HG03039 (cell line): ENCODE data around the gene CLECL1.
"Not testable (repeated sequence)": the region's sequence is repeated elsewhere in the genome, so short reads cannot be mapped to it uniquely, and the experiment has no call there.

Experiments used
- ATAC-seq: cut with Tn5 transposase; IDR thresholded peaks from one replicate; pipeline ENCODE4 v1.9.1; 2021; ENCODE audit warnings: mild to moderate bottlenecking, moderate library complexity; ENCODE audit not compliant: unreplicated experiment

Gene CLECL1

DNA sequence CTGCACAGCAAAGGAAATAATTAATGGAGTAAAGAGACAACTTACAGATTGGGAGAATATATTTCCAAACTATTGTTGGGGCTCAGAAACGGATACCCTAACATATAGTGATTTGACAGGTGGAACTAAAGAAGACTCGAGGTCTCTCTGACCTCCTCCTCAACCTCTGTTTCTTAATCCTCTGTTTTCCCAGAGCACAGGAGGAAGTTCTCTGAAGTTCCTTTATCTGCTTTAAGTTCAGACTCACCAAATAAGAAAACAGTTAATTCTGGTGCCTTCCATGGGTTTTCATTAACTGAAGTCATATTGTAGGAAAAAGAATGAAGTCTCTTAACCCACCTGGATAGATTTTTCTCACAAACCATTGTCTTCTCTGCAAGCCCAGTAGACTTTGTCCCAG lies 34.2 kb downstream of the CLECL1 start:
- no peak for ATAC-seq

DNA sequence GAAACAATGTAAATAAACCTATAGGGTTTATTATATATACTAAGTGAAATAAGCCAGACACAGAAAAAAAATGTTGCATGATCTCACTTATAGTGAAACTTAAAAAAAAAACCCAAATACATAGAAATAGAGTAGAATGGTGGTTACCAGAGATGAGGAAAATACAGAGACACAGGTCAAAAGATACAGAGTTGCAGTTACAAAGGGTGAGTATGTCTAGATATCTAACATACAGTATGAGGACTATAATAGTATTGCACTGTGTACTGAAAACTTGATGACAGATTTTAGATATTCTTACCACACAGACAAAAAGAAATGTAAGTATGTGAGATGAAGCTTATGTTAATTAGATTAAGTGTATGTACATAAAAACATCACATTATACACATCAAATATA lies 35.3 kb downstream of the CLECL1 start:
- no peak for ATAC-seq

DNA sequence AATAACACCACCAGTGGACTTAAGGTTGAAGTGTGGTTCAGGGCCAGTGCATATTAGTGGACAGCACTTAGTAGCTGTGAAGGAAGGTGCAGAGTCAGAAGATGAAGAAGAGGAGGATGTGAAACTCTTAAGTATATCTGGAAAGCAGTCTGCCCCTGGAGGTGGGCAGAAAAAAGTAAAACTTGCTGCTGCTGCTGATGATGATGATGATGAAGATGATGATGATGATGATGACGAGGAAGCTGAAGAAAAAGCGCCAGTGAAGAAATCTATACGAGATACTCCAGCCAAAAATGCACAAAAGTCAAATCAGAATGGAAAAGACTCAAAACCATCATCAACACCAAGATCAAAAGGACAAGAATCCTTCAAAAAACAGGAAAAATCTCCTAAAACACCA lies 37.2 kb downstream of the CLECL1 start:
- ATAC-seq, result not testable (repeated sequence)

DNA sequence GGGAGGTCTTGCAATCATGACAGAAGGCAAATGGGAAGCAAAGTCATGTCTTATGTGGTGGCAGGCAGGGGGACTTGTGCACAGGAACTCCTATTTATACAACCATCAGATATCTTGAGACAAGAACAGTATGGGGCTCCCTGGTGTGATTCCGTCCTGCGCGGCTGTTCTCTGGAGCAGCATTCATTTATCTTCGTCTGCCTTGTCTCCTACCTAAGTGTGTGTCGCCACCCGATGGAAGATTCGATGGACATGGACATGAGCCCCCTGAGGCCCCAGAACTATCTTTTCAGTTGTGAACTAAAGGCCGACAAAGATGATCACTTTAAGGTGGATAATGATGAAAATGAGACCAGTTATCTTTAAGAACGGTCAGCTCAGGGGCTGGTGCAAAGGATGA lies 37.7 kb downstream of the CLECL1 start:
- ATAC-seq, result not testable (repeated sequence)

DNA sequence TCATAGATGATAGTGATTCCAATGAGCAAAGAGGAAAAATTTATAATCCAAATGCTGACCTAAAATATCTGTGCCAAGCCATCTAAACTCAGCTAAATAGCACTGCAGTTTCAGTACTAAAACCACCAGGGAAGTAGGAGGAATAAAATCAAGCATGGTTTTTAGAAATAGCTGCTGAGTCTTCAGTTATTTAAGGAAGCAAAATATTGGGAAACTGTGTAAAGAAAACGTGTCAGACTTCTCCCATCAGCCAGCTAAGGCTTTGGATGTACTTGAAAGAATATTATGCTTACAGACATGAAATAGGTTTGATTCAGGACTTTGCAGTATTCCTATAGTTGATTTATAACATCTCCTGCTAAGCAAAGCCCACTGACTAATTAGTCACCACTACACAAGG lies 38.7 kb downstream of the CLECL1 start:
- no peak for ATAC-seq

DNA sequence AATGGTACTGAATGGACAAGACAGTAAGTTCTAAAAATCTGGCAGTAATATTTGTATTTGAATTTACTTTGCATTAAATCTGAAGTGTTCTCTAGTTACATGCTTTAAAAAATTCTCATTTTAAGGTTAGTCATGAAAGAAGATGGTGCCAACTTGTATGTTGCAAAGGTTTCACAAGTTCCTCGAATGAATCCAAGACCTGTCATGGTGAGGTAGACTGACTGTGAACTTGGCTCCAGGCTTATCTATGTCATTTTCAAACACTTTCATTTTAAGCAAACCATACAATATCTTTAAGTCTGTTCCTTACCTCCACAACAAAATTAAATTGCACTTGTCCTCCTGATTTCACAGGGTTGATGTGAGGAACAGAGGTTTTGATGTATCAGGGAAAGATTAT lies 40.0 kb downstream of the CLECL1 start:
- ATAC-seq, result no peak

DNA sequence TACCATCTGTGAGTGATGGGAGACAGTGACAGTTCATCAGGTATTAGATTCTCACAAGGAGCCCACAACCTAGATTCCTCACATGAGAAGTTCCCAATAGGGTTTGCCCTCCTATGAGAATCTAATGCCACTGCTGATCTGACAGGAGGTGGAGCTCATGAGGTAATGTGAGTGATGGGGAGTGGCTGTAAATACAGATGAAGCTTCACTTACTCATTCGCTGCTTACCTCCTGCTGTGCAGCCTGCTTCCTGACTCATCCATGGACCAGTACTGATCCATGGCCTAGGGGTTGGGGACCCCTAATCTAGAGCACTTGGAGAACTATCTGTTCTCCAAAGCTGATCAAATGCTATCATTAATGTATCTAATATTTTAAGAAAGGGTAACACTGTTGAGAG lies 45.7 kb downstream of the CLECL1 start:
- no peak for ATAC-seq

DNA sequence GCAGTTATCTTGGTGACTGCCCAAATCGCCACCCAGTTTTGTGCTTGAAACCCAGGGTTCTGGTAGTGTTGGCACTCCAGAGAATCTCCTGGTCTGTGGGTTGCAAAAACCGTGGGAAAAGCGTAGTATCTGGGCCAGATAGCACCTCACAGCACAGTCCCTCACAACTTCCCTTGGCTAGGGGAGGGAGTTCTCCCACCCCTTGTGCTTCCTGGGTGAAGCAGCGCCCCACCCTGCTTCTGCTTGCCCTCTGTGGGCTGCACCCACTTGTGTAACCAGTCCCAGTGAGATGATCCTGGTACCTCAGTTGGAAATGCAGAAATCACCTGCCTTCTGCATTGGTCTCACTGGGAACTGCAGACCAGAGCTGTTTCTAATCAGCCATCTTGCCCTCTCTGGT lies 47.0 kb downstream of the CLECL1 start:
- ATAC-seq, result no peak

DNA sequence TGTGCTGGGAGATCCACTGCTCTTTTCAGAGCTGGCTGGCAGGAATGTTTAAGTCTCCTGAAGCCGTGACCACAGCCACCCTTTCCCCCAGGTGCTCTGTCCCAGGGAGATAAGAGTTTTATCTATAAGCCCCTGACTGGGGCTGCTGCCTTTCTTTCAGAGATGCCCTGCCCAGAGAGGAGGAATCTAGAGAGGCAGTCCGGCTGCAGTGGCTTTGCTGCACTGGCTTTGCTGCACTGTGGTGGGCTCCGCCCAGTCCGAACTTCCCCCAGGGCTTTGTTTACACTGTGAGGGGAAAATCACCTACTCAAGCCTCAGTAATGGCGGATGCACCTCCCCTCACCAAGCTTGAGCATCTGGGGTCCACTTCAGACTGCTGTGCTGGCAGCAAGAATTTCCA lies 47.5 kb downstream of the CLECL1 start:
- not testable (repeated sequence) for ATAC-seq

DNA sequence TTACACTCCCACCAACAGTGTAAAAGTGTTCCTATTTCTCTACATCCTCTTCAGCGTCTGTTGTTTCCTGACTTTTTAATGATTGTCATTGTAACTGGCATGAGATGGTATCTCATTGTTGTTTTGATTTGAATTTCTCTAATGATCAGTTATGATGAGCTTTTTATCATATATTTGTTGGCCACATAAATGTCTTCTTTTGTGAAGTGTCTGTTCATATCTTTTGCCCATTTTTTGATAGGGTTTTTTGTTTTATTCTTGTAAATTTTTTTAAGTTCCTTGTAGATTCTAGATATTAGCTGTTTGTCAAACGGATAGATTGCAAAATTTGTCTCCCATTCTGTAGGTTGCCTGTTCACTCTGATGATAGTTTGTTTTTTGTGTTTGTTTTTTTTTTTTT lies 49.9 kb downstream of the CLECL1 start:
- not testable (repeated sequence) for ATAC-seq

DNA sequence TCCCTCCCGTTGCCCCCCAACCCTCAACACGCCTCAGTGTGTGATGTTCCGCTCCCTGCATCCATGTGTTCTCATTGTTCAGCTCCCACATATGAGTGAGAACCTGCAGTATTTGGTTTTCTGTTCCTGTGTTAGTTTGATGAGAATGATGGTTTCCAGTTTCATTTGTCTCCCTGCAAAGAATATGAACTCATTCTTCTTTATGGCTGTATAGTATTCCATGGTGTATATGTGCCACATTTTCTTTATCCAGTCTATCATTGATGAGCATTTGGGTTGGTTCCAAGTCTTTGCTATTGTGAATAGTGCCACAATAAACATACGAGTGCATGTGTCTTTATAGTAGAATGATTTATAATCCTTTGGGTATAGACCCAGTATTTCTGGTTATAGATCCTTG lies 50.4 kb downstream of the CLECL1 start:
- not testable (repeated sequence) for ATAC-seq

DNA sequence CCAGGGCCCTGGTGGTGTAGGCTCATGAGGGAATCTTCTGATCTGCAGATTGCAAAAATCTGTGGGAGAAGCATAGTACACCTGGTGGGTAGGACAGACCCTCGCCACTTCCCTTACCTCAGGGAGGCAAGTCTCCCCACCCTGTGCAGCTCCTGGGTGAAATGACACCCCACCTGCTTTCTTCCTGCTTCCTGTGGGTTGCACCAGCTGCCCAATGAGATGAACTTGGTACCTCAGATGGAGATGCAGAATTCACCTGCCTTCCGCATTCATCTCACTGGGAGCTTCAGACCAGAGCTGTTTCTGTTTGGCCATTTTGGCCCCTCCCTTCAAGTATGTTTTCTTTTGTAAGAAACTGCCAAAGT lies 58.7 kb downstream of the CLECL1 start:
- no peak for ATAC-seq

DNA sequence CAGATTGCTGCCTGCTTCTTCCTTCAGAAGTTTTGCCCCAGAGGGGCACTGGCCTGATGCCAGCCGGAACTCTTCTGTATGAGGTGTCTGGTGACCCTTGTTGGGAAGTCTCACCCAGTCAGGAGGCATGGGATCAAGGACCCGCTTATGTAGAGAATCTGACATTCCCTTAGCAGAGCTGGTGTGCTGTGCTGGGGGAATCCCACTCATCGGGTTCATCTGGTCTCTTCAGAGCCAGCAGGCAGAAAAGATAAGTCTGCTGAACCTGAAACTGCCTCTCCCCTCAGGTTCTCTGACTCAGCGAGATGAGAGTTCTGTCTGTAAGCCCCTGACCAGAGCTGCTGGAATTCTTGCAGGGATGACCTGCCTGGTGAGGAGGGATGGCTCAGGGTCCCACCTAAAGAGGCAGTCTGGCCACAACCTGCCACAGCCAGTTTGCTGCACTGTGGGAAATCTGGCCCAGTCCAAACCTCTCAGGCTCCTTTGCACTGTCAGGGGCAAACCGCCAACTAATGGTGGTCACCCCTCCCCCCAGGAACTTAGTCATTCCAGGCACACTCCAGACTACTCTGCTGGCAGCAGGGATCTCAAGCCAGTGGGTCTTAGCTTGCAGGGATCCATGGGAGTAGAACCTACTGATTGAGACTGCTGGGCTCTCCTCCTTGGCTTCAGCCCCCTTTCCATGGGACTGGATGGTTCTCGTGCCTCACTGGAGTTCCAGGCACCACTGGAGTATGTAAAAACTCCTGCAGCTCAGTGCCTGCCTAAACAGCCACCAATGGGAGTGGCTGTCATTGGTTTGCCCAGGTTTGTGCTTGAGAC lies 59.3 kb downstream of the CLECL1 start:
- no peak for ATAC-seq
